Gastrocnemius medialis (tissue), 4 donors: ENCODE measurements around the gene EIF4A2.

Source experiments
- CTCF ChIP-seq, 5 experiments: fragments of 450-650 bp in 3 of 5; fragments of 200-600 bp in 2 of 5; sonication (generic) in 2 of 5; IDR thresholded peaks in 4 of 5; conservative IDR thresholded peaks in 1 of 5; 1 replicate in 4 of 5; 2 replicates in 1 of 5; pipeline ENCODE4 v1.5.1; 2016 to 2019; ENCODE audit warnings: antibody characterized with exemption in 5 of 5, mild to moderate bottlenecking in 3 of 5, moderate library complexity in 3 of 5
- POLR2A ChIP-seq, 2 donors: fragments of 450-650 bp; IDR thresholded peaks; one replicate each; pipeline ENCODE4 v1.6.1; 2017; ENCODE audit warnings: antibody characterized with exemption in 2 of 2, mild to moderate bottlenecking in 2 of 2, moderate library complexity in 2 of 2

GRCh38 chr3:186760141-186760833 lies 23.1 kb upstream of the EIF4A2 start:
- TF ChIP-seq POLR2A (IDR thresholded peaks at IDR 0.05), result no peak
- TF ChIP-seq CTCF (IDR thresholded peaks at IDR 0.05 in 4 of 5, conservative IDR thresholded peaks at IDR 0.05 in 1 of 5), result no peak
